PC-9 (cell line): ENCODE results near the gene HSD11B1. TPM values are rescaled to one million over a fixed set of nuclear protein-coding genes. Genes with fewer than 3 reads are reported as not detected.

Experiments
- BruUV-seq: library from RNA; stranded (reverse); fragments of 400-500 nt; replicated peaks from 2 replicates; lab custom pipeline; 2021; lab: Mats Ljungman, UMichigan
- CTCF ChIA-PET: fragments of 300-600 bp; sonication (Branson Sonifier 250); formaldehyde crosslinking; loops from one replicate; lab custom pipeline; 2022; ENCODE audit warnings: antibody characterized with exemption; lab: Charles Lee
- POLR2A ChIA-PET: fragments of 300-600 bp; sonication (Branson Sonifier 250); formaldehyde crosslinking; loops from one replicate; lab custom pipeline; 2022; ENCODE audit warnings: antibody characterized with exemption; ENCODE audit not compliant: unreplicated experiment; lab: Charles Lee
- DNase-seq, 2 experiments: peaks; one replicate each; pipeline versions ENCODE4 v3.0.0 to v3.0.0-alpha.2; 2015 to 2022; ENCODE audit warnings: mixed read lengths in 1 of 2
- H2AFZ ChIP-seq: fragments of 200-600 bp; sonication (generic); 2 replicates; pipeline ENCODE4 v1.8.1; 2017; ENCODE audit warnings: antibody characterized with exemption
- H3F3A ChIP-seq: fragments of 200-600 bp; sonication (generic); 2 replicates; pipeline ENCODE4 v1.8.1; 2017; ENCODE audit warnings: antibody characterized with exemption, mild to moderate bottlenecking, low read depth; ENCODE audit not compliant: insufficient read depth
- H3K27ac ChIP-seq: fragments of 200-600 bp; sonication (generic); 2 replicates; pipeline ENCODE4 v1.6.1; 2016; ENCODE audit warnings: mixed run types
- H3K27me3 ChIP-seq: fragments of 200-600 bp; sonication (generic); 2 replicates; pipeline ENCODE4 v1.6.1; 2016; ENCODE audit warnings: low read depth, mixed run types; ENCODE audit not compliant: insufficient read depth
- H3K36me3 ChIP-seq: fragments of 200-600 bp; sonication (generic); 2 replicates; pipeline ENCODE4 v1.6.1; 2016; ENCODE audit warnings: low read depth, mixed run types
- H3K4me1 ChIP-seq: fragments of 200-600 bp; sonication (generic); replicated peaks from 2 replicates; pipeline ENCODE4 v1.6.1; 2016; ENCODE audit warnings: mixed run types; ENCODE audit not compliant: insufficient read depth
- H3K4me2 ChIP-seq: fragments of 200-600 bp; sonication (generic); 2 replicates; pipeline ENCODE4 v1.6.1; 2017; ENCODE audit warnings: mixed run types
- H3K4me3 ChIP-seq: fragments of 200-600 bp; sonication (generic); 2 replicates; pipeline ENCODE4 v1.6.1; 2016; ENCODE audit warnings: mixed run types
- H3K79me2 ChIP-seq: fragments of 200-600 bp; sonication (generic); 2 replicates; pipeline ENCODE4 v1.6.1; 2017; ENCODE audit warnings: low read depth, mixed run types
- H3K9me2 ChIP-seq: fragments of 200-600 bp; sonication (generic); 2 replicates; pipeline ENCODE4 v1.8.1; 2017; ENCODE audit warnings: mild to moderate bottlenecking; ENCODE audit not compliant: insufficient read depth
- H3K9me3 ChIP-seq: fragments of 200-600 bp; sonication (generic); 2 replicates; pipeline ENCODE4 v1.8.1; 2016; ENCODE audit warnings: low read depth; ENCODE audit not compliant: insufficient read depth
- H4K20me1 ChIP-seq: fragments of 200-600 bp; sonication (generic); 2 replicates; pipeline ENCODE4 v1.8.1; 2017; ENCODE audit not compliant: insufficient read depth
- CTCF ChIP-seq: fragments of 200-600 bp; sonication (generic); conservative IDR thresholded peaks from 2 replicates; pipeline ENCODE4 v1.6.1; 2017; ENCODE audit warnings: mixed run types, antibody characterized with exemption, mild to moderate bottlenecking, moderate library complexity
- EZH2 ChIP-seq: fragments of 200-600 bp; sonication (generic); IDR thresholded peaks from 2 replicates; pipeline ENCODE4 v1.8.0; 2017; ENCODE audit warnings: antibody characterized with exemption, low read depth
- intact Hi-C: fragments of 100-400 bp; cut with micrococcal nuclease; formaldehyde crosslinking; loops from one replicate; pipeline ENCODE4 v1.10.0; 2022; ENCODE audit not compliant: unreplicated experiment
- total RNA-seq: library from RNA; stranded (reverse); gene quantifications from 2 replicates; pipeline ENCODE4 v1.2.3, GENCODE V29; 2021

The HSD11B1 gene
- total RNA-seq, 1 experiment from 2014 or later = not detected

GRCh38 chr1:209747580-209748262 is 43.1 kb downstream of the HSD11B1 start:
- no peaks in the 10 kb centered on the region for H4K20me1 ChIP-seq
- peaks cover 6% of the 10 kb centered on the region; the same call in 1 of the 2 replicates for H3F3A ChIP-seq
- H2AFZ ChIP-seq = peak overlapping the region; percentile 63; the same call in 1 of the 2 replicates
- H3K4me3 ChIP-seq = no peak overlapping the region
- no peaks in the 10 kb centered on the region; the same call in 1 of the 2 replicates for H3K4me1 ChIP-seq
- TF ChIP-seq EZH2 (no peak), CTCF (peak; percentile 94)
- ChIA-PET CTCF (interaction anchor here (1.5 kb wide), 1 partner anchor 16 kb away, joined by 4 read pairs; no protein-coding TSS in a partner anchor), POLR2A (no interaction called here)
- H3K79me2 ChIP-seq = no peaks in the 10 kb centered on the region
- H3K9me3 ChIP-seq = no peaks in the 10 kb centered on the region
- H3K9me2 ChIP-seq = no peaks in the 10 kb centered on the region
- no TSS peak for BruUV-seq
- intact Hi-C loops = loop anchor here (1.0 to 5.0 kb wide), 5 partner anchors 54 to 178 kb away; no protein-coding TSS in a partner anchor
- DNase-seq = peak; percentile 95 to 97
- no peak overlapping the region for H3K27ac ChIP-seq
- H3K36me3 ChIP-seq = no peaks in the 10 kb centered on the region
- peak overlapping the region; percentile 53 for H3K4me2 ChIP-seq
- no peaks in the 10 kb centered on the region for H3K27me3 ChIP-seq

- no peaks in the 10 kb centered on the region for H3K36me3 ChIP-seq
- H2AFZ ChIP-seq = no peak overlapping the region
These were observed 44.0 kb downstream of the HSD11B1 start for GRCh38 chr1:209748620-209749019.

More at GRCh38 chr1:209748620-209749019, 44.0 kb downstream of the HSD11B1 start:
- ChIA-PET POLR2A (no interaction called here), CTCF (interaction anchor here (0.6 to 1.5 kb wide), 3 partner anchors 15 to 171 kb away, joined by 3 to 4 read pairs (median 3); no protein-coding TSS in a partner anchor)
- no peak for DNase-seq
- BruUV-seq = no TSS peak
- H3K79me2 ChIP-seq = no peaks in the 10 kb centered on the region
- H3K4me1 ChIP-seq = no peaks in the 10 kb centered on the region; the same call in 1 of the 2 replicates
- no peak for TF ChIP-seq EZH2
- TF ChIP-seq CTCF = no peak
- no peak overlapping the region for H3K4me3 ChIP-seq
- peaks cover 6% of the 10 kb centered on the region; the same call in 1 of the 2 replicates for H3F3A ChIP-seq
- H4K20me1 ChIP-seq = no peaks in the 10 kb centered on the region
- H3K9me3 ChIP-seq = no peaks in the 10 kb centered on the region
- H3K27me3 ChIP-seq = no peaks in the 10 kb centered on the region
- peak overlapping the region; percentile 53; the same call in 1 of the 2 replicates for H3K4me2 ChIP-seq
- intact Hi-C loops = loop anchor here (5.0 kb wide), 1 partner anchor 74 kb away; no protein-coding TSS in a partner anchor
- H3K9me2 ChIP-seq = no peaks in the 10 kb centered on the region
- no peak overlapping the region for H3K27ac ChIP-seq
